ENCODE results near the gene MYEF2.

GRCh38 chr15:48120745-48121144 lies 57.4 kb downstream of the MYEF2 start, which contains the start of gene SLC24A5:
- no peak for TF ChIP-seq POLR2A (IDR thresholded peaks at IDR 0.05)
- no peak for TF ChIP-seq POLR2AphosphoS5 (IDR thresholded peaks at IDR 0.05)
